GM19452 (cell line): ENCODE measurements around the gene RGP1.

Experiments
- ATAC-seq: cut with Tn5 transposase; IDR thresholded peaks from one replicate; pipeline ENCODE4 v1.9.1; 2021; ENCODE audit not compliant: unreplicated experiment

RGP1 gene

DNA sequence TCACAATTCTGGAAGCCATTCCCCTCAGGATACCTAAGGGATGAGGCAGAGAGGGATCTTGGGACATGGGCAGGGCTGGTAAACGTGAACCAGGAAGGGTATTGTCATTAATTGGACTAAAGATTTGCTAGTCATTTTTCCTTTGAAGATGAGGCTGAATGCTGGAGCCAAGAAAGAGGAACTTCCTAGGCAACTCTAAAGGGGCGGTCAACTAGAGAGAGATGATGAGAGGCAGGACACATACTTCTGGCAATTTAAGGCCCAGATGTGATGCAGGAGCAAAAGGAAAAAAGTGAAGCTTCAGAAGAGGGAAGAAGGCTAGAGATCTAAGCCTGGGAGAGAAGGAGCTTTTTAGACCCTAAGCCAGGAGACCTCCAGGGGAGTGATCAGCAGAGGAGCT, 5.6 kb upstream of the RGP1 start:
- no peak for ATAC-seq

DNA sequence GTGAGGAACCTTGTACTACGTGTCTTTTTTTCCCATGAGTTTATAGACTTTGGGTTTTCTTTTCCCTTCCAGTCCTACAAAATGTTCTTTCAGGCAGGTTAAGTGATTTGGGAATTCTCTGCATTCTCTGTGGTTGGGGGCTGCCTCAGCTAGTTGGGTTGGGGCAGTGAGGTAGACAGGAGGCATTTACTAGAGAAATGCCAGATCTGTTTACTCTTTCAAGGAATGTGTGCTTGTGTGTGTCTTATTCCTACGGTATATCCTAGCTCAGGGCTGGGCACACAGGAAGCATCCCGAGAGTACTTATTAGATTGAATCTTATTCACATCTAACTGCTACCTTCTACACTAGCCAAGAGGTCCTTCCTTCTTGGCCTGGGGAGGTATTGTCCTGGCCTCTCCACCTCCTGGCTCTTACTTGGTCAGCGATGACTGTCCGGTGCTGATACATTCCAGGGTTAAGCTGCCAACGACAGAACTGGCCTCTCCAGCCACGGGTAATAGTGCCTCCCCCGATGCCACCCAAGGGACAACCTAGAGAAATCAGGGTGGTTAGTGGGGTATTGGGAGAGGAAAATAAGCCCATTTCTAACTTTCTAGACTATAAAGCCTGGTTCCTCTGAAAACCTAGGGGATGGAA, 5.1 kb upstream of the RGP1 start:
- ATAC-seq = no peak

DNA sequence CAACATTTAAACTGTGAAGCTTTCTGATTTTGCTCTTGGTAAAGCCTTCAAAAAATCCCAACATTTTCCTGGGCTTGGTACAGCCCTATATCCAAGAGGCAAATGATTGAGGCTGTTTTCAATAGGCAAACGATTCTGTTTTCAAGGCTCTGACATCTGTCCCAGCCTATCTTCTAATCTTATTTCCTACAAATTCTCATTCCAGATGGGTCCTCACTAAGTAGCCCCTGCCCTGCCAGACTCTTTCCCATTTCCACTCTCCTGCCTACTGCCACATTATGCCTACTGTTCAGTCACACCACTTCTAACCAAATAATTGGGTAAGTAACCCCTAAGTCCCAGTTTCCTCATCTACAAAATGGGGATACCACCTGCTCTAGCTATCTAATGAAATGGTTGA, 3.5 kb upstream of the RGP1 start:
- ATAC-seq = no peak

DNA sequence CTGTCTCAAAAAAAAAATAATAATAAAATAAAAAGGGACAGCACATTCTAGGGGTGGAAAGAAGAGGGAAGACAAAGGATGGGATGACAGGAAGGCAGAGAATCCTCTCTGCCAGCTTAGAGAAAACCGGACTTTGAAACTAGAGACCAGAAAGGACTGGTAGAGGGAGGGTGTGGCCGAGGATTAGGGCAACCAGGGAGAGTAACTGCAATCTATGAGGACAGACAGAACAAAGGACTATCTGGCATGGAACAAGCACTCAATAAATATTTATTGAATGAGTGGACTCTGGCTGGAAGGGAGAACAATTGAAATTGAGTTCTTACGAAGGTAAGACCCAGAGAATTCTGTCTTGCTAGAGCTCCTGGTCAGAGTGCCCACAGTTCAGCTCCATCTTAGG, 2.5 kb upstream of the RGP1 start:
- no peak for ATAC-seq

DNA sequence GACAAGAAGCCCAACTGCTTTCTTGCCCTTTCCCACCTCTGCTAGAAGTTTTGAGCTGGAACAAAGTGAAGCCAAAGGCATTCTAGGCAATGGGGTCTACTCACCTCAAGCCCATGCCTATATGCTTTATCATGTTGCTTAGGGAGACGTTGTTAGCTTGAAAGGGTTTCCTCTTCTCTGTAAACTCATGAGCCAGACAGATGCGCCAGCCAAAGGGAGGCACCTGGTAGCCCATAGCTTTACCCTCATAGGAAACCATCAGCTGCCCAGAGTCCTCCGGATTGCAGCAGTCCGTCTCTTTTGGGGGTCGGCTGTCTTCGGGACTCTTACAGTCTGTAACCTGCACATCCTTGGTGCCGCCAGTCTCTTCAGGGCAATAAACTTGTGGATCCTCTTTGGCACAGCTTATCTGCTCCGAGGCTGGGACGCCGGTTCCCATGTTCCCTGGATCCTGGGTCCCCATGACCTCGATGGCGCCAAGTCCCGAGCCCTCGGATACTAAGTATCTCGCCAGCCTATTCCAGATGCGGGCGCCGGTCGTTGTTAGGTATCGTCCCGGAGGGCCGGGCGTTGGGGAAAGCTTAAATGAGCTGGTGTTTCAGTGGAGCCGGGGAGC, 737 bp upstream of the RGP1 start:
- no peak for ATAC-seq

DNA sequence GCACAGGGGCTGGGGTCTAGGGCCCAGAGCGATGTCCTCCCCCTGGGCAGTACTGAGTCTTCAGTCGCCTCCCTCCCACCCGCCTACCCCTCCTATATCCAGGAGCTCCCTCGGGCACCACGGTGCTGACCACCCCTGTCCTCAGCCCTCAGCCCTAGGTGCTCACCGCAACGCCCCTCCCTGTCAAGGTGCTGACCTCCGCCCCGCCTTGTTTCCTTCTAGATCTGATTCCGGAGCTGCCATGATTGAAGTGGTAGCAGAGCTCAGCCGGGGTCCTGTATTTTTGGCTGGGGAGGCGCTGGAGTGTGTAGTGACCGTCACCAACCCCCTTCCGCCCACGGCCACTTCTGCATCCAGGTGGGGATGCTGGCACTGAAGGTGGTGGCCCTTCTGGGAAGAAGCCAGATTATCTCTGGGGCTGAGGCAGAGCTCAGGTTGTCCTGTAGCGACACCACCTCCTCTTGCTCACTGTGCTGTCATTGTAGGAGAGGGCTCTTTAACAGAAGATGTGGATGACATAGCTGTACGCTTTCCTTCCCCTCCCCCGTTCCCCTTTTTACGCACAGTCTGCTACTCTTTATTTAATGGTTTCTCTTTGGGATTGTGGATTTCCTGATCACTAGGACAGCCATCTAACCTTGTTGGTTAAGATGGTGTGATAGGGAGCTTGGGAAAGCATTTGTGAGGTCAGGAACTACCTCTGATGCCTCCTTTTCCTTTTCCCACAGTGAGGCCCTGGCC, 598 bp downstream of the RGP1 start:
- ATAC-seq = peak; percentile 25

DNA sequence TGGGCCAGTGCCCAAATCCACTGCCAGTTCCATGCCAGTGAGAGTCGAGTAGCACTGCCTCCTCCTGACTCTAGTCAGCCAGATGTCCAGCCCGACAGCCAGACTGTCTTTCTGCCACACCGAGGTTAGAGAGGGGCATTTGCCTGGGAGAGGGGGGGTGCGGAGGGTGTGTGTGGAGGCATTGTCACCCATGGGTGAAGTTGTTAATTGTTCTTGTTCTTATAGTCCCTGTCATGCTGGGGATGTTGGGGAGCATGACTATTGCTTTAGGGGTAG, 1.1 kb downstream of the RGP1 start:
- no peak for ATAC-seq

DNA sequence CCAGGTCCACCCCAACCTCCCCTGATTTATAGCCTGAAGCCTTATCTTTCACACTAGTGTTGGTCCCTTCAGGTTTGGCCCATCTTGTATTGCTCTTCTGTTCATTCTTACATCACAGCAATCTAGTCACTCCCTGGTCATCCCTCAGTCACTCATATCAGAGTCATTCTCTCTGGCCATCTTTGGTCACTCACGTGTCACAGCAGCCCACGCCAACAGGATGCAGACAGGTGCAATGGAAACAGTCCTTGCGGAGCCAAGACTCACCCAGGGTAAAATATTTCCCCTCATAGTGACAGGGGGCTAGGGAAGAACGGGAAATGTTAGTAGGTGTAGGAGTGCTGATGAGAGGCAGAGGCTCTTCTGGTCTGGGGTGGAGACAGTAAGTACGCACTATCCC, 4.4 kb downstream of the RGP1 start:
- ATAC-seq = no peak

DNA sequence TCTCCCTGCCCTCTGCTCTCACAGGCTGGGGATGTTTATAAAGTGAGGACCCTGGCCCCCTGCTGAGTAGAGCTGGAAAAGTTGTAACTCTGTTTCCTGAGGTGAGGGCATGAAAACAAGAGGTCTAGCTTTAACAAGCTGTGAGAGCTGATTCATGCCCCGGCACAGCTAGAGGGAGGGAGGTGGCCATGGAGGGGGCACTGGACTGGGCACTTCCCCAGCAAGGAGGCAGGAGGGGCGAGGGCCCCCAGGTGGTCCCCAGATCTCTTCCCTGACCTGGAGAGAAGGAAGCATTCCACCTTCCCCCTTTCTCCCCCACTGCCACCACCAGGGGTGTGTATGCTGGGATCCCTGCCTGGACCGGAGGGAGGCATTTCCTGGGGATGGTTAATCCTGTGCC, 5.2 kb downstream of the RGP1 start, which contains the start of gene MSMP:
Gene MSMP, minus strand, starts transcription at position 13 of the 400 bp plus-strand sequence. CDS start 147 bp downstream, outside the sequence.
- ATAC-seq = no peak

DNA sequence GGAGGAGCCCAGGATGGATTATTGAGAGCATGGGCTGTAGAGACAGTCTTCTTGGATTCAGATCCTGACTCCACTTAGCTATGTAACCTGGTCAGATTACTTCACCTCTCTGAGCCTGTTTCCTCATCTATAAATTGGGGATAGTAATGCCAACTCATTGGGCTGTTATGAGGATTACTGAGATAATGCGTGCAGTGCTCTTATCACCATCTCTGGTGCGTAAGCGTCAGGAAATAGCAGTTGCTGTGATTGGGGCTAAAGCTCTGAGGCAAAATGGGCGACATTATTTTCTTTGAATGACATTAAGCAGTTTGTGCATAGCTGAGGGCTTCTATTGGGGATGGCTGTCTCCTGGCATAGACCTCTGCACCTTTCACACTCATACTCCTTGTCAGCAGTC, 6.0 kb downstream of the RGP1 start:
- ATAC-seq = no peak

DNA sequence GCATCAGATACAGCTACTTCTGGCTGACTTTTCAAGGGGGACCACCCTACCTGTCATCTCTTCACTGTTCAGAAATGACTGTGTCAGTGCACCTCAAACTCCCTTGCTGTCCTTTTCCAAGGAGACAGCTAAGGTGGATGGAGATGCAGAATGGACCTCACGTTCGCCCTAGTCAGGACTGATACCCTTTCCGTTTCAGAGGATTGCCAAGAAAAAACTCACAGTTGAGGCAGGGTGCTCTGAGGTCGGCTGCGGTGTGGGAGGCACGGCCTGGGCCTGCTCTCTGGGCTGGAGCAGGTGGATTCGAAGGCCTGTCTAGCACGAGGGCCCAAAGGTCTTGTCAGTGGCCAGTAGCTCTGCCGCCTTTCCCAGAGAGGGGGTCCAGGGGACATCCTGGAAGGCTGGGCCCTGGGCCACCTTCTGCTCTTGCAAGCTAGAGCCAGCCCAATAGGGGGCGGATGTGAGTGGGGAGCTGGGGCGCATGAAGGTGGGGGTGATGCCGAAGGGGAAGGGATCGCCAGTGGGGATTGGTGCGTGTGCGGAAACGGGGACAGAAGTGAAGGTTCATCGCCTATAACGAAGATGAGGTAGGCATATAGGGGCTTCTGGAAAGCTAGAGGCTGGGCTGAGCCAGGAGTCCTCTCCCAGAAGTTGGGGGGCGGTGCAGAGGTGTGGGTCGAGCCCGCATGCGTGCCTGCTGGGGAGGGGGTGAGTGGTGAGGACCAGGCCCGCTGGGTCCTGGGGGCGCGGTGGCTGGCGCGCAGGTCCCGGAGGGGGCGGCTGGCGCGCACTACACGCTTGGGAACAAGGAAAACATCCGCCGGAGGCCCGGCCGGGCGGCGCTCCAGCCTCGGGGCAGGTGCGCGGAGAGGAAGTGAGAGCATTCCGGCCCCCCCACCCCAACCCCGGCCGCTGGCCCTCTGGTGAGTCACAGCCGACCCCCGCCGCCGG, 7.5 kb downstream of the RGP1 start:
- ATAC-seq = peak; percentile 57

DNA sequence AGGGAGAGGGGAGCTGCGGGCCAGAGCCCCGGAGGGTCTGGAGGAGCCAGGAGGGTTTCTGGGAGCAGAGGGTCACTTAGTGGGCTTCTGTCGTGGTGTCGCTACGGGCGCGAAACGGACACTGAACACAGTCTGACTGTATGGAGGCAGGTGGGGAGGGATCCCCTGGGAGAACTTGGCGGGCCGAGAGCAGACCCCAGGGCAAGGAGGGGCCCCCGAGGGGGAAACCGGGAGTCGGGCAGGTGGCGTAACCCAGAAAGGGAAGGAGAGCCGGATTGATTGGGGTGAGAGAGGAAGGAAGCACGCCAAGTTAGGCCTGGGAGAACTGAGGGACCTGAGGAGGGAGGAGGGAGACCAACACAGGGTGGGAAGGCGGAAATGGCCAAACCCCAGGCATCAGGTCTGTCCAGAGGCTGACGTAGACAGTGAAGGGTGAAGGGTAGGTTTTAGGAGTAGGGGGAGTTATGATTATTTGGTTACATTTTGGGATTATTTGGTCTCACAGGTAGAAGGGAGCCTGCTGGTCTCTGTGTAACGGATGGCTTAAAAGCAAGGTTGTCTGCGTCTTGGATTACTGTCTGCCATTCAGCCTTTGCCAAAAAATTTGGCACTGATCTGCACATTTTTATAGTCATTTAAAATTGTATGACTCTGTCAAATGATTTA, 8.3 kb downstream of the RGP1 start:
- peak; percentile 39 for ATAC-seq

DNA sequence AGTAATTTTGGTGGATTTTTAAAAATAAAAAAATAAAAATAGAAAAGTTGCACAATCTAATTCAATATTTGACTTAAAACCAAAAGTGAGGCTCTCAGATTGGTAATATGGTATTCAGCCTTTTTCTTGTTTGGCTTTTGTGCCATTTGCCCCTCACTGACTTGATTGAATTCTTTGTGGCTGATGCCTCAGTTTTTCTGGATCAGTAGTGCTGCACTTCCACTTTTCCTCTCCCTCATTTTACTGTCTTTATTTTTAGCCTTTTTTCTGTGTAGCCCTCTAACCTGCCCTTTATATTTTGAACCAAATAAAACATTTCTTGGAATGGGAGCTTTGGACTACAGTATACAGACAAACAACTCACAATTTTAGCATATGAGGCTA, 8.8 kb downstream of the RGP1 start:
- ATAC-seq = no peak

DNA sequence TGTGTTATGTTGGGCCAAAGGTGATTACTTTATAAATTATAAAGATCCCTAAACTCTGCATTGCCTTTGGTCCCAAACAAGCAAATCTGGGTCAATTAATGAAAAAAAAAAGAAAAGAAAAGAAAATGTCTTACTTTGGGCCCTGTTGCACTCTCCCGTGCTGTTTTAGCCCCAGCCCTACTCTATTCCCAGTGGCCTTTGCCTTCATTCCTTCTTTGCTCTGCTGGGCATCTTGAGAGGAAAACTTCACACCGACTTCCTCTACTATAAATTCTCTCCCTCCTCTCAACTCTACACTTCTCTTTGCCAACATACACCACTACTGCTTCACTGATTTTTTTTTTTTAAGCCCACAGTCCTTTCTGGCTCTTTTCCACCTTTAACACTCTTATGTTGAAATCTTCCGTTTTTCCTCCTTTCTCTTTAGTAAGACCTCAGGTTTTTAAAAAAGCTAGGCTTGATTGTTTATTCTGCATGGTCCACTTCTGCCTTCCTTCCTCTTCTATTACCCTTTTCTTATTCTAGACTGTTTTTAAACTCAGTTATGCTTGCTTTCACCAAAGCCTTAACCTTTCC, 9.5 kb downstream of the RGP1 start:
- no peak for ATAC-seq

DNA sequence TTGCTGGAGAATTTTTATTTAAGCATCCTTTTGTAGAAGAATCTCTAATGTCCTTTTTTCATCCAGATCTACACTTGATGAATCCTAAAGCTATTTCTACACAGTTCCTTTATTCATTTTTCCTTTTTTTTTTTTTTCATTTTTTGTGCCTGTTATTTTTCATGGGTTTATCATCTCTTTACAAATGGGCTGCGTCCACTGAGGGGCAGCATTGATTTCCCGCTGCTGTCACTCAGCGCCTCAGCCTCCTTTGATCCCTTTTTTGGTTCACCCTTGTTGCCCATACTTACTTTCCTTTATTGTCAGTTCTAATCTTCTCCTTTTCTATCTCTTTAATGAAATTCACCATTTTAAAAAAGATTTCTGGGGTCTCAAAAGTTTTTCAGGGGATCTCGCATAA, 10.7 kb downstream of the RGP1 start:
- ATAC-seq = no peak

DNA sequence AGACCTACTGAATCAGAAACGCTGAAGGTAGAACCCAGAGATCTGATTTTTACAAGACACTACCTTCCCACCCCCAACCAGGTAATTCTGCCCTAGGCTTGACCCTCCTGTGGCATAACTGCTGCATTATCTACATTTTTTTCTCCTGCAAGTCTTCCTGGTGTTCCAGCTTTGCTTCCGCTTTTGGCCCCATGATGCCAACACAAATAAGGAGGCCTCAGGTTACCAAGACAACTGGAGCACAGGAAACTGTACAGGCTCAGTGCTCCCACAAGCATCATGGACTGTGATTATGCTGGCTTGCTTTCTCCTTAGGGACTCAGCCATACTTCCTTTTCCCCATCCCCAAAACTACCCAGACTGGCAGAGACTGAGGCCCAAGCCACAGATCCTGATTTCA, 11.6 kb downstream of the RGP1 start:
- no peak for ATAC-seq

DNA sequence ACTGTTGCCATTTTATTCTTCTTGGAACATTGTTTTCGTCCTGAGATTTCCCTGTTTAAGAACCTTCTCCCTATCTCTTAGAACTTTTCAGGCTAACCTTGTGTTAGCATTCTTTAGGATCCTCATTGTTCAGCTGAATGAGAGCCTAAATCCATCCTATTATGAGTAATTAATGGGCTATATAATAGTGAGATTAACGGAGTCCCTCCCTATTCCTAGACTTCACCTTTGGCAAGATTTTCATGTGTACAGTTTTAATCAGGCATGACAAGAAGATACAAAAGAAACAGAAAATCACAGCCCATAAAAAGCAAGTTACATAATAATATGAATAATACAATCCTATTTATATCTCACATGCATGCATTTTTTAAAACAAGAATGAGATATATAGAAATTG, 14.1 kb downstream of the RGP1 start:
- ATAC-seq = no peak

DNA sequence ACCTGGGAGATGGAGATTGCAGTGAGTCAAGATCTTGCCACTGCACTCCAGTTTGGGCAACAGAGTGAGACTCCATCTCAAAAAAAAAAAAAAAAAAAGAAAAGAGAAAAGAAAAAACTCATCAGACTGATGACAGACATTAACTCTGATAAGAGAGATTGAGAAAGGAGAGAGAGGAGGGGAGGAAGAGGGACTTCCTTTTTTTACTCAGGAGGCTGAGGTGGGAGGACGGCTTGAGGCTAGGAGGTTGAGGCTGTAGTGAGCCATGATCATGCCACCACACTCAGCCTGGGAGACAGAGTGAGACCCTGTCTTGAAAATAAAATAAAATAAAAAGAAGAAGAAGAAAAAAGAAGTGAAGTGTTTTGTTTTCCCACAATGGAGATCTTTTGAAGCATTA, 14.7 kb downstream of the RGP1 start:
- ATAC-seq = no peak

DNA sequence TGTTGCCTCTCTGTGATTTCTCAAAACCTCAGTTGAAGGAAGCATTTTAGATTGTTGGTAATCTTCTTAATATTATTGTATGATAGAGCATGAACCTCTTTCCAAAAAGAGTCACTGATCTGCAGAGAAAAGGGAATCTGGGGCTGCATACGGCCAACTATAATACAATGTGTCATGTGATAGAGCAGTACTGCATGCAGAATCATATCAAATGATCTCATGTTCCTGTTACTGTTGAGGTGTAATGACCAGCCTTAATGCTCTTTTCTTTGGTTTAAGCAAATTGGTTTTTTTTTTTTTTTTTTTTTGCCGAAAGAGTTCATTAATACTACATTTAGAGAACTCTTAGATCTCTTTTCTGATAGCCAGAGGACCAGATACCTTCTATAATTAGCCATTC, 17.9 kb downstream of the RGP1 start:
- ATAC-seq = no peak

DNA sequence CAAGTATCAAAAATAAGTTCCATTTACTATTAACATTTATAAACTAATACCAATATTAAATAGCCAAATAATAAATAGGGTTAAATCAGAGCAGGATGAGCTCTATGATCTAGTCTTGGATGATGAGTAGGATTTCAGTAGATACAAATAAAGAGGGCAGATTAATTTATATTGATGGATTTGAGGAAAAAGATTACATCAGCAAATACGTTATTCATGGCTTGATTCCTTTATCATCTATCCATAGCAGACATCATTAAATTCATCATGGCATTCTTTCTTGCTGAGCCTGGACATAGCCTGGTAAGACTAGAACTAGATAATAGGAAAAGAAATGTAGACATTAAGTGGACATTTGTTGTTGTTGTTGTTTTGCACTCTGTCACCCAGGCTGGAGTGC, 18.4 kb downstream of the RGP1 start:
- ATAC-seq = no peak

DNA sequence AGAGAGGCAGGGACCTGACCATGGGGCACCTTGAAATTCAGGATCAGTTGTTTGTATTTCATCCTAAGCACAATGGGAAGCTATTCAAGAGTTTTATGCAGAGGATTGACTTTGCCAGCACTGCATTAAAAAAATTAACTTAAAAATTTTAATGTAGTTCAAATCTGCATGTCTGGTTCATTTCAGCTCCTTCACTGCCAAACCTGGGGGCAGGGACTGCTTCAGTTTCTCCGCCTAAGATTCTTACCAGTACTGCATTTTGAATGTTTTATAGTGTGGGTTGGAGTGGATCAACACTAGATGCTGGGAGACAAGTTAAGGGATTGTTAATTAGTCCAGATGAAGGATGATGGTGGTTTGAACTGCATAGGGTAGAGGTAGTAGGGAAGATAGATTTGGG, 20.7 kb downstream of the RGP1 start:
- ATAC-seq = no peak
